Endothelial cell of umbilical vein (primary cell): ENCODE data around the gene SPSB1. TPM values are rescaled to one million over a fixed set of nuclear protein-coding genes. Genes with fewer than 3 reads are reported as not detected.

ENCODE experiments used
- BruUV-seq: library from RNA; stranded (reverse); fragments of 400-500 nt; replicated peaks from 2 replicates; lab custom pipeline; 2021; lab: Mats Ljungman, UMichigan
- CTCF ChIA-PET: fragments of 300-600, 350-600 bp; sonication (Branson Sonifier 250); formaldehyde crosslinking; loops from one replicate; lab custom pipeline; 2021; ENCODE audit warnings: antibody characterized with exemption, inconsistent platforms; lab: Charles Lee
- POLR2A ChIA-PET: fragments of 300-600, 350-600 bp; sonication (Branson Sonifier 250); formaldehyde crosslinking; loops from one replicate; lab custom pipeline; 2021; ENCODE audit warnings: antibody characterized with exemption, inconsistent platforms; lab: Charles Lee
- DNase-seq: peaks from one replicate; pipeline ENCODE4 v3.0.0-alpha.2; 2011; ENCODE audit warnings: low read depth, low spot score
- FAIRE-seq: peaks from 2 replicates; lab custom pipeline; 2011; peaks lifted over from hg19 to GRCh38; lab: Jason Lieb, UNC
- H2AFZ ChIP-seq: 2 replicates; pipeline ENCODE4 v1.6.0; 2012; ENCODE audit warnings: low read depth, low read length, control low read depth, inconsistent platforms
- H3K27ac ChIP-seq: 2 replicates; pipeline ENCODE4 v1.5.1; 2011; ENCODE audit warnings: low read depth, mild to moderate bottlenecking, control low read depth, low read length, moderate library complexity; ENCODE audit not compliant: insufficient read depth
- H3K27me3 ChIP-seq, 2 experiments: 2 replicates each; pipeline versions ENCODE4 v1.6.0 to v1.6.1; 2011; ENCODE audit warnings: low read length in 2 of 2, mixed read lengths in 1 of 2; ENCODE audit not compliant: control insufficient read depth in 2 of 2, insufficient read depth in 2 of 2
- H3K36me3 ChIP-seq, 2 experiments: 2 replicates in 1 of 2; 3 replicates in 1 of 2; pipeline ENCODE4 v1.5.1; 2011; ENCODE audit warnings: low read length in 2 of 2, mild to moderate bottlenecking in 1 of 2, moderate library complexity in 1 of 2; ENCODE audit not compliant: control insufficient read depth in 2 of 2, insufficient read depth in 2 of 2; ENCODE audit errors: extremely low read depth in 1 of 2
- H3K4me1 ChIP-seq: 3 replicates; pipeline ENCODE4 v1.5.1; 2011; ENCODE audit warnings: mild to moderate bottlenecking, low read length; ENCODE audit not compliant: control insufficient read depth, insufficient read depth; ENCODE audit errors: extremely low read depth
- H3K4me2 ChIP-seq: 2 replicates; pipeline ENCODE4 v1.6.1; 2011; ENCODE audit warnings: low read length, control low read depth, mixed read lengths; ENCODE audit not compliant: insufficient read depth
- H3K4me3 ChIP-seq, 3 experiments: fragments of 200-600 bp in 1 of 3; sonication (generic), shearing (Covaris generic) in 1 of 3; replicated peaks in 1 of 3; 2 replicates each; pipeline ENCODE4 v1.5.1; 2011 to 2016; ENCODE audit warnings: control low read depth in 3 of 3, low read length in 3 of 3, mild to moderate bottlenecking in 2 of 3, inconsistent platforms in 1 of 3, low read depth in 1 of 3, moderate library complexity in 1 of 3; ENCODE audit not compliant: insufficient read depth in 1 of 3
- H3K79me2 ChIP-seq: 2 replicates; pipeline ENCODE4 v1.6.0; 2012; ENCODE audit warnings: low read length, inconsistent platforms; ENCODE audit not compliant: control insufficient read depth, insufficient read depth
- H3K9ac ChIP-seq: replicated peaks from 2 replicates; pipeline ENCODE3; 2011; ENCODE audit warnings: low read length, control low read depth; ENCODE audit not compliant: insufficient read depth; ENCODE audit errors: extremely low read depth
- H3K9me1 ChIP-seq: replicated peaks from 3 replicates; pipeline ENCODE4 v1.6.0; 2011; ENCODE audit warnings: mild to moderate bottlenecking, low read length; ENCODE audit not compliant: control insufficient read depth, insufficient read depth; ENCODE audit errors: extremely low read depth
- H3K9me3 ChIP-seq: replicated peaks from 2 replicates; pipeline ENCODE4 v1.5.1; 2012; ENCODE audit warnings: low read length, inconsistent platforms; ENCODE audit not compliant: control insufficient read depth, insufficient read depth
- H4K20me1 ChIP-seq: replicated peaks from 2 replicates; pipeline ENCODE3; 2011; ENCODE audit warnings: mild to moderate bottlenecking, low read length; ENCODE audit not compliant: control insufficient read depth, insufficient read depth; ENCODE audit errors: extremely low read depth
- EZH2 ChIP-seq: IDR thresholded peaks from 2 replicates; pipeline ENCODE4 v1.6.1; 2012; ENCODE audit warnings: borderline replicate concordance, low read depth, mild to moderate bottlenecking, moderate library complexity, low read length, inconsistent platforms; ENCODE audit not compliant: severe bottlenecking
- FOS ChIP-seq: IDR thresholded peaks from 2 replicates; pipeline ENCODE4 v1.6.1; 2011; ENCODE audit warnings: mild to moderate bottlenecking, low read length, moderate library complexity, borderline replicate concordance; ENCODE audit not compliant: insufficient read depth
- GATA2 ChIP-seq: IDR thresholded peaks from 2 replicates; pipeline ENCODE4 v1.7.0; 2011; ENCODE audit warnings: low read depth, mild to moderate bottlenecking, moderate library complexity, mixed read lengths, low read length; ENCODE audit not compliant: insufficient read length, insufficient read depth
- JUN ChIP-seq: IDR thresholded peaks from 2 replicates; pipeline ENCODE4 v1.6.1; 2011; ENCODE audit warnings: borderline replicate concordance, low read depth; ENCODE audit not compliant: insufficient read length, insufficient read depth
- MAX ChIP-seq: IDR thresholded peaks from 2 replicates; pipeline ENCODE4 v1.6.1; 2011; ENCODE audit not compliant: insufficient read depth, insufficient read length
- dilution Hi-C: fragments of 300-500 bp; cut with MboI; formaldehyde crosslinking; loops from one replicate; pipeline ENCODE4 v1.15.0; 2019; ENCODE audit warnings: low sequenced_read_pairs; ENCODE audit not compliant: extremely low pct_ligation_motif_present
- intact Hi-C: fragments of 100-400 bp; cut with micrococcal nuclease; formaldehyde crosslinking; loops from one replicate; pipeline ENCODE4 v1.10.0; 2022
- polyA plus RNA-seq, 4 experiments: library from polyadenylated mRNA; depleted of rRNA in 3 of 4; stranded (reverse) in 3 of 4; unstranded in 1 of 4; fragments of >200 nt; gene quantifications; 2 replicates each; pipeline versions ENCODE4 v1.2.1 to v1.2.3, GENCODE V29; 2011 to 2012; ENCODE audit warnings: missing spikeins in 1 of 4
- total RNA-seq: library from RNA; stranded (reverse); gene quantifications from 2 replicates; pipeline ENCODE4 v1.2.3, GENCODE V29; 2021
- TF ChIP-seq, protein P1 (sequence below), 2 donors: IDR thresholded peaks; 1 replicate in 1 of 2; 2 replicates in 1 of 2; pipeline ENCODE4 v1.5.1; 2011; ENCODE audit warnings: low read length in 2 of 2, mild to moderate bottlenecking in 2 of 2, moderate library complexity in 2 of 2, control low read depth in 1 of 2, inconsistent platforms in 1 of 2, low read depth in 1 of 2; ENCODE audit not compliant: insufficient read depth in 1 of 2; ENCODE audit errors: extremely low read depth in 1 of 2

The SPSB1 gene
- total and polyA plus RNA-seq, 2 donors (not counting 3 experiments of a cell fraction or from before 2014, with no cell fraction given), result 41.9 to 61.2 TPM

GRCh38 chr1:9371391-9371935 is 78.8 kb downstream of the SPSB1 start:
- no peak overlapping the region for H2AFZ ChIP-seq
- TF ChIP-seq FOS, result no peak
- TF ChIP-seq MAX, result no peak
- TF ChIP-seq, protein P1, sequence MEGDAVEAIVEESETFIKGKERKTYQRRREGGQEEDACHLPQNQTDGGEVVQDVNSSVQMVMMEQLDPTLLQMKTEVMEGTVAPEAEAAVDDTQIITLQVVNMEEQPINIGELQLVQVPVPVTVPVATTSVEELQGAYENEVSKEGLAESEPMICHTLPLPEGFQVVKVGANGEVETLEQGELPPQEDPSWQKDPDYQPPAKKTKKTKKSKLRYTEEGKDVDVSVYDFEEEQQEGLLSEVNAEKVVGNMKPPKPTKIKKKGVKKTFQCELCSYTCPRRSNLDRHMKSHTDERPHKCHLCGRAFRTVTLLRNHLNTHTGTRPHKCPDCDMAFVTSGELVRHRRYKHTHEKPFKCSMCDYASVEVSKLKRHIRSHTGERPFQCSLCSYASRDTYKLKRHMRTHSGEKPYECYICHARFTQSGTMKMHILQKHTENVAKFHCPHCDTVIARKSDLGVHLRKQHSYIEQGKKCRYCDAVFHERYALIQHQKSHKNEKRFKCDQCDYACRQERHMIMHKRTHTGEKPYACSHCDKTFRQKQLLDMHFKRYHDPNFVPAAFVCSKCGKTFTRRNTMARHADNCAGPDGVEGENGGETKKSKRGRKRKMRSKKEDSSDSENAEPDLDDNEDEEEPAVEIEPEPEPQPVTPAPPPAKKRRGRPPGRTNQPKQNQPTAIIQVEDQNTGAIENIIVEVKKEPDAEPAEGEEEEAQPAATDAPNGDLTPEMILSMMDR (IDR thresholded peaks at IDR 0.05; ENCODE audit: extremely low read depth in 1 of 2, insufficient read depth in 1 of 2, low read depth in 1 of 2, low read length in 2 of 2), result no peak
- peak; percentile 9 for TF ChIP-seq JUN
- TF ChIP-seq GATA2, result no peak
- no peak for TF ChIP-seq EZH2
- DNase-seq (peak; percentile 95), FAIRE-seq (peak; percentile 91)
- intact Hi-C loops, result loop anchor here (1.0 to 2.0 kb wide), 5 partner anchors 27 to 83 kb away; partner anchors contain the start of gene SPSB1
- no peaks in the 10 kb centered on the region for H3K27me3 ChIP-seq
- no peaks in the 10 kb centered on the region for H3K9me1 ChIP-seq
- no peaks in the 10 kb centered on the region for H3K79me2 ChIP-seq
- no TSS peak for BruUV-seq
- no peak overlapping the region for H3K4me2 ChIP-seq
- dilution Hi-C loops, result no loop called here
- POLR2A ChIA-PET, result no interaction called here
- H3K27ac ChIP-seq, result peak overlapping the region; percentile 48
- peaks cover 31% of the 10 kb centered on the region for H3K4me1 ChIP-seq
- H3K36me3 ChIP-seq, result peaks cover 6 to 26% of the 10 kb centered on the region in 2 experiments
- CTCF ChIA-PET, result interaction anchor here (0.6 to 3.8 kb wide), 17 partner anchors 14 to 120 kb away, joined by 3 to 37 read pairs (median 4); no protein-coding TSS in a partner anchor
- no peaks in the 10 kb centered on the region for H4K20me1 ChIP-seq
- H3K4me3 ChIP-seq, result no peak overlapping the region
- peak overlapping the region; percentile 35 for H3K9ac ChIP-seq
- no peaks in the 10 kb centered on the region for H3K9me3 ChIP-seq
